H1 (cell line): ENCODE results near the gene OTOS. TPM values are rescaled to one million over a fixed set of nuclear protein-coding genes. Genes with fewer than 3 reads are reported as not detected.

Experiments used
- CTCF ChIA-PET: fragments of 300-600 bp; sonication (Branson Sonifier 250); formaldehyde crosslinking; loops from one replicate; lab custom pipeline; 2021; ENCODE audit not compliant: partially characterized antibody; lab: Charles Lee
- POLR2A ChIA-PET: fragments of 300-600 bp; sonication (Branson Sonifier 250); formaldehyde crosslinking; loops from one replicate; lab custom pipeline; 2021; ENCODE audit warnings: inconsistent platforms; ENCODE audit not compliant: partially characterized antibody; lab: Charles Lee
- DNase-seq, 2 experiments: peaks; one replicate each; pipeline versions ENCODE4 v3.0.0 to v3.0.0-alpha.2; 2010 to 2022; ENCODE audit warnings: low spot score in 2 of 2, low read depth in 1 of 2, mixed read lengths in 1 of 2
- FAIRE-seq: peaks from 2 replicates; lab custom pipeline; 2011; peaks lifted over from hg19 to GRCh38; lab: Jason Lieb, UNC
- H2AFZ ChIP-seq: 2 replicates; pipeline ENCODE4 v1.8.1; 2012; ENCODE audit warnings: low read length, inconsistent platforms
- H2AK5ac ChIP-seq: 2 replicates; pipeline ENCODE4 v1.6.1; 2013; ENCODE audit warnings: low read depth, low read length
- H2BK120ac ChIP-seq: replicated peaks from 2 replicates; pipeline ENCODE3; 2013; ENCODE audit warnings: low read depth, low read length, inconsistent platforms
- H2BK12ac ChIP-seq: 2 replicates; pipeline ENCODE4 v1.6.1; 2013; ENCODE audit warnings: low read depth, low read length
- H2BK15ac ChIP-seq: 2 replicates; pipeline ENCODE4 v1.6.1; 2013; ENCODE audit warnings: low read length
- H2BK20ac ChIP-seq: 2 replicates; pipeline ENCODE4 v1.6.1; 2013; ENCODE audit warnings: low read length
- H2BK5ac ChIP-seq: 2 replicates; pipeline ENCODE4 v1.6.1; 2013; ENCODE audit warnings: low read depth, low read length
- H3K14ac ChIP-seq: 2 replicates; pipeline ENCODE4 v1.6.1; 2013; ENCODE audit warnings: inconsistent platforms; ENCODE audit not compliant: insufficient read length
- H3K18ac ChIP-seq: 2 replicates; pipeline ENCODE4 v1.6.1; 2013; ENCODE audit warnings: low read length; ENCODE audit errors: extremely low read depth
- H3K23ac ChIP-seq: 2 replicates; pipeline ENCODE4 v1.6.1; 2013; ENCODE audit warnings: inconsistent platforms; ENCODE audit not compliant: insufficient read length
- H3K23me2 ChIP-seq: 2 replicates; pipeline ENCODE4 v1.6.1; 2013; ENCODE audit warnings: low read depth, low read length
- H3K27ac ChIP-seq: 2 replicates; pipeline ENCODE4 v1.6.1; 2011; ENCODE audit warnings: low read depth, low read length, inconsistent platforms
- H3K27me3 ChIP-seq, 4 experiments: replicated peaks in 1 of 4; 1 replicate in 1 of 4; 2 replicates in 3 of 4; pipeline versions ENCODE4 v1.6.1 to v1.8.1; 2011 to 2013; ENCODE audit warnings: low read length in 3 of 4, mild to moderate bottlenecking in 3 of 4, inconsistent platforms in 2 of 4, mixed read lengths in 2 of 4, moderate library complexity in 1 of 4; ENCODE audit not compliant: control insufficient read depth in 3 of 4, insufficient read depth in 3 of 4; ENCODE audit errors: extremely low read depth in 1 of 4
- H3K36me3 ChIP-seq, 4 experiments: 2 replicates each; pipeline versions ENCODE4 v1.6.1 to v1.8.1; 2011 to 2013; ENCODE audit warnings: mild to moderate bottlenecking in 4 of 4, low read length in 3 of 4, moderate library complexity in 2 of 4, control low read depth in 1 of 4, inconsistent platforms in 1 of 4; ENCODE audit not compliant: insufficient read depth in 4 of 4, control insufficient read depth in 2 of 4
- H3K4ac ChIP-seq: replicated peaks from 2 replicates; pipeline ENCODE3; 2013; ENCODE audit warnings: low read length, low read depth, mixed read lengths, inconsistent platforms; ENCODE audit not compliant: insufficient read length
- H3K4me1 ChIP-seq, 4 experiments: replicated peaks in 1 of 4; 1 replicate in 1 of 4; 2 replicates in 3 of 4; pipeline versions ENCODE4 v1.6.1 to v1.8.1; 2011 to 2013; ENCODE audit warnings: low read length in 3 of 4, inconsistent platforms in 2 of 4, mixed read lengths in 1 of 4; ENCODE audit not compliant: insufficient read depth in 4 of 4, control insufficient read depth in 3 of 4
- H3K4me2 ChIP-seq, 2 experiments: 2 replicates each; pipeline versions ENCODE4 v1.6.1 to v1.8.1; 2011 to 2013; ENCODE audit warnings: low read depth in 2 of 2, low read length in 2 of 2, control low read depth in 1 of 2, inconsistent platforms in 1 of 2, mild to moderate bottlenecking in 1 of 2; ENCODE audit not compliant: insufficient read depth in 1 of 2
- H3K4me3 ChIP-seq, 4 experiments: fragments of 200-600, 300-600 bp in 1 of 4; sonication (generic), shearing (Covaris generic), sonication (Bioruptor Twin) in 1 of 4; 2 replicates each; pipeline versions ENCODE4 v1.5.1 to v1.8.1; 2011 to 2016; ENCODE audit warnings: low read length in 4 of 4, low read depth in 3 of 4, control low read depth in 2 of 4, inconsistent platforms in 2 of 4, mild to moderate bottlenecking in 2 of 4, mixed read lengths in 1 of 4, moderate library complexity in 1 of 4; ENCODE audit not compliant: insufficient read depth in 2 of 4; ENCODE audit errors: extremely low read depth in 1 of 4
- H3K56ac ChIP-seq: replicated peaks from 2 replicates; pipeline ENCODE3; 2013; ENCODE audit warnings: low read depth, mild to moderate bottlenecking, mixed read lengths, low read length, inconsistent platforms; ENCODE audit not compliant: insufficient read length
- H3K79me1 ChIP-seq: 2 replicates; pipeline ENCODE4 v1.6.1; 2013; ENCODE audit warnings: low read depth, low read length, control low read depth
- H3K79me2 ChIP-seq, 2 experiments: 2 replicates each; pipeline versions ENCODE4 v1.6.1 to v1.8.1; 2012 to 2013; ENCODE audit warnings: low read length in 2 of 2, mild to moderate bottlenecking in 2 of 2, inconsistent platforms in 1 of 2; ENCODE audit not compliant: insufficient read depth in 2 of 2, control insufficient read depth in 1 of 2
- H3K9ac ChIP-seq, 4 experiments: replicated peaks in 1 of 4; 1 replicate in 1 of 4; 2 replicates in 3 of 4; pipeline versions ENCODE4 v1.6.1 to v1.8.1; 2011 to 2013; ENCODE audit warnings: low read depth in 3 of 4, low read length in 3 of 4, control low read depth in 2 of 4, mild to moderate bottlenecking in 2 of 4, moderate library complexity in 2 of 4, inconsistent platforms in 1 of 4; ENCODE audit errors: extremely low read depth in 1 of 4
- H3K9me3 ChIP-seq, 2 experiments: 2 replicates each; pipeline versions ENCODE4 v1.6.1 to v1.8.1; 2012 to 2013; ENCODE audit warnings: mild to moderate bottlenecking in 2 of 2, moderate library complexity in 2 of 2, control low read depth in 1 of 2, inconsistent platforms in 1 of 2, low read depth in 1 of 2, low read length in 1 of 2, mixed read lengths in 1 of 2; ENCODE audit not compliant: insufficient read depth in 2 of 2
- H4K20me1 ChIP-seq, 2 experiments: replicated peaks in 1 of 2; 2 replicates each; pipeline versions ENCODE3 to v1.8.1; 2011 to 2013; ENCODE audit warnings: inconsistent platforms in 2 of 2, low read length in 2 of 2, mild to moderate bottlenecking in 1 of 2; ENCODE audit not compliant: insufficient read depth in 2 of 2, control insufficient read depth in 1 of 2
- H4K5ac ChIP-seq: 2 replicates; pipeline ENCODE4 v1.6.1; 2013; ENCODE audit warnings: low read length, low read depth, mixed read lengths, inconsistent platforms; ENCODE audit not compliant: insufficient read length
- H4K8ac ChIP-seq: 2 replicates; pipeline ENCODE4 v1.8.0; 2013; ENCODE audit warnings: mild to moderate bottlenecking, moderate library complexity, low read length, inconsistent platforms; ENCODE audit not compliant: insufficient read depth; ENCODE audit errors: extremely low read depth
- H4K91ac ChIP-seq: replicated peaks from 2 replicates; pipeline ENCODE3; 2013; ENCODE audit warnings: low read length, mixed read lengths, inconsistent platforms; ENCODE audit not compliant: insufficient read length
- CBX5 ChIP-seq: fragments of 300-800, 300-1000 bp; sonication (generic); IDR thresholded peaks from 2 replicates; pipeline ENCODE4 v1.7.1; 2016; ENCODE audit warnings: antibody characterized with exemption, low read length, low read depth
- GTF2F1 ChIP-seq: IDR thresholded peaks from 2 replicates; pipeline ENCODE4 v1.6.1; 2012; ENCODE audit warnings: low read depth, low read length, improper control_type of control experiment, borderline replicate concordance
- MAX ChIP-seq: IDR thresholded peaks from 2 replicates; pipeline ENCODE4 v1.6.1; 2012; ENCODE audit warnings: inconsistent platforms
- NRF1 ChIP-seq: IDR thresholded peaks from 2 replicates; pipeline ENCODE4 v1.6.1; 2011; ENCODE audit warnings: mild to moderate bottlenecking, low read depth, low read length, improper control_type of control experiment
- RNF2 ChIP-seq: fragments of 200-900, 300-1000 bp; sonication (generic); IDR thresholded peaks from 2 replicates; pipeline ENCODE4 v1.7.1; 2016; ENCODE audit warnings: borderline replicate concordance, low read depth, mild to moderate bottlenecking, antibody characterized with exemption, low read length; ENCODE audit not compliant: poor library complexity, severe bottlenecking; ENCODE audit errors: missing control alignments
- SIRT6 ChIP-seq: IDR thresholded peaks from one replicate; pipeline ENCODE4 v1.7.1; 2012; ENCODE audit warnings: low read length, inconsistent platforms
- TAF7 ChIP-seq: optimal IDR thresholded peaks from 2 replicates; pipeline ENCODE3; 2011; ENCODE audit warnings: low read depth, mild to moderate bottlenecking, inconsistent platforms, low read length, moderate library complexity, borderline replicate concordance
- TBP ChIP-seq: IDR thresholded peaks from 2 replicates; pipeline ENCODE4 v1.6.1; 2011; ENCODE audit warnings: low read depth, low read length, improper control_type of control experiment
- WGBS, 2 experiments: shearing (Covaris generic) in 1 of 2; methylation state at CpG; one replicate each; pipeline versions ENCODE4 v1.1.6 to v1.1.7; 2013 to 2015; ENCODE audit warnings: low lambda C conversion rate in 2 of 2, mixed read lengths in 2 of 2, inconsistent platforms in 1 of 2, low coverage in 1 of 2, missing lambda C conversion rate in 1 of 2; ENCODE audit not compliant: insufficient replicate concordance in 2 of 2, insufficient coverage in 1 of 2, insufficient read length in 1 of 2; ENCODE audit errors: extremely low coverage in 1 of 2, missing lambda C conversion rate in 1 of 2; 5-methylcytosine and 5-hydroxymethylcytosine counted together
- polyA plus RNA-seq, 7 experiments: library from polyadenylated mRNA; depleted of rRNA in 3 of 7; stranded (reverse) in 5 of 7; unstranded in 2 of 7; fragments of >200 nt in 5 of 7; fragments of 200-250 nt in 2 of 7; gene quantifications; 1 replicate in 5 of 7; 2 replicates in 1 of 7; 4 replicates in 1 of 7; pipeline versions ENCODE4 v1.2.1 to v1.2.3, GENCODE V29; 2011 to 2013; ENCODE audit warnings: missing spikeins in 2 of 7, mixed read lengths in 2 of 7
- total RNA-seq: library from RNA; stranded (reverse); fragmentation: NEBNext Ultra II Directional; extraction: Animal tissue kit (Norgen Biotek cat#: 25700); gene quantifications from 2 replicates; pipeline ENCODE4 v1.2.1, GENCODE V29; 2021
- TF ChIP-seq, protein P1 (sequence below): IDR thresholded peaks from 2 replicates; pipeline ENCODE4 v1.6.1; 2011; ENCODE audit warnings: low read length, improper control_type of control experiment

The OTOS gene
- total and polyA plus RNA-seq, 2 of the 8 experiments (the other 6 are each of a cell fraction or from before 2014, with no cell fraction given) = 0.17 TPM; not detected in 1

- Histone ChIP-seq H2BK5ac (no peak overlapping the region), H2BK15ac (no peak overlapping the region), H3K23ac (no peak overlapping the region), H2BK20ac (no peak overlapping the region), H3K79me2 (no peaks in the 10 kb centered on the region), H3K4me1 (no peaks in the 10 kb centered on the region; a peak in 1 of 7 replicates), H3K9me3 (peaks cover 16 to 18% of the 10 kb centered on the region in 2 experiments; a peak in 3 of 4 replicates), H3K27me3 (0 out of 7 replicates have a peak, but pooled peaks cover 0 to 3% (median 0%) of the 10 kb centered on the region in 4 experiments), H4K5ac (no peak overlapping the region), H3K4me3 (no peak overlapping the region), H3K18ac (no peak overlapping the region), H3K79me1 (no peaks in the 10 kb centered on the region), H3K27ac (no peak overlapping the region), H3K36me3 (no peaks in the 10 kb centered on the region), H4K91ac (no peak overlapping the region), H2AK5ac (no peak overlapping the region), H3K4ac (no peak overlapping the region), H2BK120ac (no peak overlapping the region), H3K23me2 (no peaks in the 10 kb centered on the region), H2AFZ (no peak overlapping the region), H4K20me1 (no peaks in the 10 kb centered on the region), H3K4me2 (no peak overlapping the region), H4K8ac (no peak overlapping the region), H2BK12ac (no peak overlapping the region), H3K56ac (no peak overlapping the region)
- 70% methylated on average over 7 of the region's 13 CpGs; no CpG with 5 or more reads in 1 of the 2 experiments for WGBS, 2 experiments
- POLR2A ChIA-PET = no interaction called here
- CTCF ChIA-PET = no interaction called here
- no peak for FAIRE-seq
- DNase-seq = no peak
- no peak for TF ChIP-seq SIRT6
- TF ChIP-seq CBX5 = no peak
- TF ChIP-seq, protein P1, sequence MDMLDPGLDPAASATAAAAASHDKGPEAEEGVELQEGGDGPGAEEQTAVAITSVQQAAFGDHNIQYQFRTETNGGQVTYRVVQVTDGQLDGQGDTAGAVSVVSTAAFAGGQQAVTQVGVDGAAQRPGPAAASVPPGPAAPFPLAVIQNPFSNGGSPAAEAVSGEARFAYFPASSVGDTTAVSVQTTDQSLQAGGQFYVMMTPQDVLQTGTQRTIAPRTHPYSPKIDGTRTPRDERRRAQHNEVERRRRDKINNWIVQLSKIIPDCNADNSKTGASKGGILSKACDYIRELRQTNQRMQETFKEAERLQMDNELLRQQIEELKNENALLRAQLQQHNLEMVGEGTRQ = no peak
- no peak for TF ChIP-seq GTF2F1
- TF ChIP-seq TBP = no peak
- no peak for TF ChIP-seq TAF7
- TF ChIP-seq NRF1 = no peak
- TF ChIP-seq RNF2 = no peak
- no peak for TF ChIP-seq MAX
- TF ChIP-seq, all 59 proteins: peak for 0
- Histone ChIP-seq H3K9ac (no peak overlapping the region), H3K14ac (no peak overlapping the region)
These were observed 43.6 kb upstream of the OTOS start for GRCh38 chr2:240183875-240184590.
